NCI-H510A treated with DMSO at 0.1 percent for 48 hours (cell line): ENCODE data around the gene GALNT18.

Source experiments
- DNase-seq: peaks from one replicate; lab custom pipeline; 2025; lab: John Stamatoyannopoulos, UW

GALNT18 gene

DNA sequence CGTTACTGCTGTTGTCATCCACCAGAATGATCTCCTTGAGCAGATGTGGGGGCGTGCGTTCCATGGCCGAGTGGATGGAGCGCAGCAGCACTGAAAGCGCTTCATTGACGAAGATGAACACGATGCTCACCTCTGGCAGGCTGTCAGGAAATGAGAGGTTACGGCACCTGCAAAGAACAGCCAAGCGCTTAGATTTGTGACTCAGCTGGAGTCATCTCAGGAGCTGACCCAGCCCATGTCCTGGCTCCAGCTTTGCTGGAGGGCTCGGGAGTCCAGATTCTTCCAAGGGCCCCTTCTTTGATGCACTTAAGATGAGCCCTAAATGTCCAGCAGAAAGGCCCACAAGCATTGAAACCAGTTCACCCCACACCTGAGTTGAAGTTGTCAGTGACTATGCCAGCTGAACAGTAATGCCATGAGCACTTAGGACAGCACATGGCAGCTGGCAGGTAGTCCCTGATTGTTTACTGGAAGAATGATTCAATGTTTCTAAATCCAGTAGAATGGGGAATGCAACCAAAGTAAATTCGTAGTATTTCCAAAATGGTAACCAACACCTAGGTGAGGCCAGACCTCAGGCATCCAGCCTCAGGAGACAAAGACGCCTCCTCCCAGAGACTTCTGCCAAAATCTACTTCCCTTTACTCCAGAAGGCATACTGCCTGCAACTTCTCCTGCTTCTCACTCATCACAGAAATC is 189.0 kb downstream of the GALNT18 start:
- no peak for DNase-seq

DNA sequence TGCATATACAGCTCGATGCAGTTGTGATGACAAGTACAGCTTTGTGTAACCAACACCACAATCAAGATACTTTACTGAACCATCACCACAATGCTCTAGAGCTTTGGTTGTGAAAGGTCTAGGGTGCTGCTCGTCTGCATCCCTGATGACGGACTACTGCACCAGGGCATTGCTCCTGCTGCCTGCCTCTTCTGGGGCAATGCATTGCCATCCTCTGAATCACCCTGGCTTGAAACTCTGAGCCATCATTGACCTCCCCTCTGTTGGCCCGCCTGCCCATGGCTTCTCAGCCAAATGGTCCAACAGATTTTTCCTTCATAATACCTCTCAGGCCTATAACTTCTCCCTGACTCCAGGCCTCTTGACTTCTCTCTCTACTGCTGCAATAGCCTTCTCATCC is 191.4 kb downstream of the GALNT18 start:
- DNase-seq = no peak

DNA sequence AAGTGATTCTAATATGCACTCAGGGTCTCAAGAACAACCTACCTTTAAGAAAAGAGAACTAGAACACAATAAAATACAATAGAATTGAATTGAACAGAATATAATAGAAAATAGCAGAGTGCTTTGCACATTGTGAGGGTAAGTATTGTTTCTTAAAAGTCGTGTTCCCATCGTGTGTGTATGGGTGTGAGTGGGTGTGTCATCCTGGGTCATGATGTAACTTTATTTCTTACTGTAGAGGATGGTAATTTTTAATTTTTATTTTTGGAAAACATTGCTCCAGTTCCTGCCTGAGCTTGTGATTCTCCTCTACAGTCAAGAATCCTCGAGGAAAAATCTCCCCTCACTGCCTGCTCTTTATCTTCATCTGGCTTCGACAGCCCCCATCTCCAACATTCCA is 193.1 kb downstream of the GALNT18 start:
- DNase-seq = no peak

DNA sequence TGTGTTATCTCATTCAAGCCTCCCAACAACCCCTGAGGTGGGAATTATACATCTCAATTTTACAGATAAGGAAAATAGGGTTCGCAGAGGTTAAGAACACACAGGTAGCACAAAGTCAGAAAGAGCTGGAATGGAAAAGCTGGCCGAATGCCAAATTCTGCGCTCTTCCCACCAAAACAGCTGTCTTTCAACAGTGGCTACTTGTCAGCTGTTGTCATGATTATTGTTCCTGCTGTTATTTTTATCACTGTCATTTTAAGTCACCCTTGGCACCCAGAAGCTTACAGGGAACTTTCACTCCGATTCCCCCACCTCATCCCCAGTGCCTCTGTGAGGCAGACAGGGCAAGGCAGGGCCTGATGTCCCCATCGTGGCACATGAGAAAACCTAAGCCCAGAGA is 194.3 kb downstream of the GALNT18 start:
- DNase-seq = peak; percentile 10

DNA sequence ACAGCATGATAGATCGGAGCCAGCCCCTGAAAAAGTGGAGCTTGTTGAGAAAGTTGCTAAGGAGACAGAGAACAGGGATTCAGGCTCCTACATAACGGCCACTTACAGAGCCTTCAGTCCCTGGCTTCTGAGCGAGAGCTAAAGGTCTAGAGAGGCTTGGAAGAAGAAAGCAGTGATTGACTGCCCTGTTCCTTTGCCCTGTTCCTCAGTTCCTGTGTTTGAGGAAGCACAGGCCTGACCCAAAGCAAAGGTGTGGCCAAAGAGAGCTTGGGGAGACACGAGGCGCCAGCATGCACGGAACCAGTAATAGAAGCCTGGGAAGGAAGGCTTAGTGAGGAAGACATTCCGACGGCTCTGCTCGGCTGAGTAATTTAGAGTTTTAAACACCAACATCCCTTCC is 194.7 kb downstream of the GALNT18 start:
- no peak for DNase-seq

DNA sequence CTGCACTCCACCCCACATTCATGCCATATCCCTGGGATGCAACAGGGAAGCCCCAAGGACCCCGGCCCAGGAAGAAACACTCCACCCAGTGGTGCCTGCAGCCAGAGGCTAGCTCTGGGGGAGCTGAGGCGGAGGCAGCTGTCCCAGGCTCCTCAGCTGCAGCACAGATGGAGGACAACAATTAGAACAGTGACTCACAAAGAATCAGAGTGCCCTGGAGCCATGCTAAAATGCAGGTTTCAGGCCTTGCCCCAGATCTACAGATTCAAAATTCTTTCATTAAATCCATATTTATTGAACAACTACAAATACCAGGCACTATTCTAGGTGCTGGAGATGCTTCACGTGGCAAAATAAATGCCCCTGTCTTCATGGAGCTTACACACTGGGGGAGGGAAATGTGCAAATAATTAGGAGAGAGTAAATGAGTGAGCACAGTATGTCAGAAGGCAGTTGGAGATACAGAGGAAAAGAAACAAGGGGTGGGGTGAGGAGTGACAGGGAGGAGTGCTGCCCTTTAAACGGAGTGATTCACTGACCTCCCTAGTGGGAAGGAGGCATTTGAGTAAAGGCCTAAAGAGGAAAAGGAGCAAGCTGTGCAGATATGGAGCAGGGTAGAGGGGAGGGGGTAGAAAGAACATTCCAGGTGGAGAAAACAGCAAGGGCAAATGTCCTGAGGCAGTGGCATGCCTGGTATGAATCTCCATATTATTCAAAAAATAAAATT is 195.4 kb downstream of the GALNT18 start:
- no peak for DNase-seq

DNA sequence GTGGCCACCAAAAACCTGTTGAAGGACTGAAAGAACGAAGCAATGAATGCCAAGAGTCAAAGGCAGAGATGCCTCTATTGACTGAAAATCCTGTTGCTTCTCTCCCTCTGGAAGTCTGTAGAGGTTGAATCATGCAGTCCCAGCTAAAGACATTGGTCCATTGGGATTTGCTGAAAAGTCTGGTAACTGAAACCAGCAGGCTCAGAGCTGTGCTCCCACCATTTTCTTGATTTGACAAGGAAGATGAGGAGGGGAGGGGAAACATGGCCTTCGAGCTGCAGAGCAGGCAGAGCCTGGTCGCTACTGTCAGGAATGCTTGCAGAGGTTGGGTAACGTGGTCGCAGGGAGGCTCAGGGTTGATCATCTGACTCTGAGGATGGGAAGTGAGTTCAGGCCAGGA is 196.0 kb downstream of the GALNT18 start:
- DNase-seq = no peak

DNA sequence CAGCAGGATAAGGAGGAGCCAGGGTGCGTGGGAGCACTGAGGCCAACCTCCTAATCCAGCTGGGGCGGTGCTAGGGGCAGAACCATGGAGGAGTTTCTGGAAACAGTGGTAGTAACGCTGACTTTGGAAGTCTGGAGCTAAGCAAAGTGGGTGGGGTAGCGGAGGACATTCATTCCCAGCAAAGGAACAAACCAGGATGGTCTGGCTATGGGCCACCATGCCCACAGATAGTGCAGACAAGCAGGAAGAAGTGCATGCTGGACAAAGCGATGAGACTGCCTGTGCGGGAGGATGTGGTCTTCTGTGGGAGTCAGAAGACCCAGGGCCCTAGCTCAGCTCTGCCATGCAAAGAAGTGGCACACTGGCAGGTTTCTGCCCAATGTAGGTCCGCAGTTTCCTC is 197.1 kb downstream of the GALNT18 start:
- no peak for DNase-seq

DNA sequence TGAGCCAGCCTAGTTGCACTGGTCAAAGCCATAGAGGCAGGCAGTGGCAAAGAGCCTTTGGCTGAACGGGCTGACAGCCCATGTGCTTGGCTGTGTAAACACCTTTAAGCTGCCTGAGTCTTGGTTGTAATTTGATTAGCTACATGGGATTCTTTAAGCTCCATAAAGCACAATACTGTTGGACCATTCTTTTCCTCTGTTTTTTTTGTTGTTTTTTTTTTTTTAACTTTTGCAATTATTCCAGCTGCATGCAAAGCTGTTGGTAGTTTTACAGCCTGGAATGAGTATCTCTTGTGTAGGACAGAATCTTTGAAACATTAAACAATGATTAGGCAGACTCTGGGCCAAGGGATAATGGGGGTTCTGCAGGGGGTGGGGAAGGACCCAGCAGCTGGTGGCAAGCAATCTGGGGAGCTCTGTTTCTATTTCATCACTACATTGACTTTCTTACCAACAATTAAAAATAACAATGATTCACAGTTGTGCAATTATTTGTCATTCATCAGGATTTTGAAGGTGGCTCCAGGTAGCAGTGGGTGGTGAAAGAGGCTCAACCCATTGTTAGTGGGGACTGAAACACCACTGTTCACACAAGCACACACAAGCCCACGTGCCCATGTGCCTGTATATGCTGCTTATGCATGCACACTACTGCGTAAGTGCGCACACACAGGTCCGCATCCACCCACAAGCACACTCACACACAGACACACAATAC is 199.2 kb downstream of the GALNT18 start:
- no peak for DNase-seq

DNA sequence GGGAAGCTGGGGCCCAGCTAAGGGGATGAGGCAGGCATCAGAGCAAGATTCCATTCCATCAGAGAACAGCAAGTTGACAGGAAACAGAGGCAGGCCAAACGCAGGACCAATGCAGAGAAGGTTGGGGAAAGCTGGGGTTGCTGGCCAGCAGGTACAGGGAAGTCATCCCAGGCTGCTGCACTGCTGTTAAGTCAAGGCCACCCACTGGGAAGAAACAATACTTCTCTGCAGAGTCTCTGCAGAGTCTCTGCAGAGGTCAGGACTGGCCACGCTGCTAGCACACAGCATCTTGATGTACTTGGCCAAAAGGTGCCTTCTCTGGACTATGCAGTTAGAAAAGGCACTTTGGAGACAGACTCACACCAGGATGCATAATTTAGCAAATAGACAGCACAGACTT is 200.3 kb downstream of the GALNT18 start:
- no peak for DNase-seq

DNA sequence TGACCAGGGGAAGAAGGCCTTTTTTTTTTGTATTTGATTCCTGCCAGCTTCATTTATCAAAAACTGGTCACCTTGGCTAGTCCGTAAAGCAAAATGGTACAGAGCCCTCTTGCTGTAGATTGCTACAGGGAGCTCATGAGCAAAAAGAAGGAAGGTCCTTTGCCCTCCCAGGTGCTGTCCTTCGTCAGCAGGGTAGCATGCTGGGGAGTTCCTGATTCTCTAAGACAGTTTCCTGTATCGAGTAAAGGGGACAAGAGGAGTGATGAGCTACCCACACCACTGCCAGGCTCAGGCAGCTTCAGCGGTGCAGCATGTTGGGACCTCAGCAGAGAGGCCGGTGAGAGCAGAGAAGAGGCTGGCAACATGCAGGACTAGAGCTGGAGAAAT is 200.9 kb downstream of the GALNT18 start:
- DNase-seq = no peak

DNA sequence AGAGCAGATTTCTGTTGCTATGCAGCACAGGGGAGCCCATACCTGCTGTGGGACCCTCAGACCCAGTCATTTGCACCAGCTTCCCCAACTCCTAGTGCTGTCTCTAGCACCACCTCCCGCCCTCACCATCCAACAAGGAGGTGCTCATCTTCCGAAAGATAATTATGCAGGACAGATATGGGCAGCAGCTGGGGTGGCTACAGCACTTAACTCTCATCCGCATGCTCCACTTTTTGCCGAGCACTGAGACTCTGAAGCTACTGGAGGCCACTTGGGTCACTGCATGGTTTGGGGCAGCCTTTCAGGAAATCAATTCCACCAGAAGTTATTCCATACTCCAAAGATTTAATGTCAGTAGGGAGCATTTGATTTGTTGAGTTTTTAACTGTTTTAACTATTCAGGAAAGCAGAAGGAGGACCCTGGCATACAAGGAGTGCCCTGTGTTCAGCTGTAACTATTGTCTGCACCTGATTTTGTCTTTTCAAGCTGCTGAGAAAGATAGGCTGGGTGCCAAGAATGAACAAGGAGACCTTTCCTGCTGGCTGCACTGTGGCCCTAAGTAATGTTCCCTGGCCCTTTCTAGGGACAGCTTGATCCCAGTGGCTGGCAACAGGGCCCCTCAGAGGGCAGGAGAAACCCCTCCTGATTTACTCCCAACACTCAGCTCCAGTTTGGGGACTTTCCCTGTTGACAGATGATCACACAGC is 201.5 kb downstream of the GALNT18 start:
- DNase-seq = no peak

DNA sequence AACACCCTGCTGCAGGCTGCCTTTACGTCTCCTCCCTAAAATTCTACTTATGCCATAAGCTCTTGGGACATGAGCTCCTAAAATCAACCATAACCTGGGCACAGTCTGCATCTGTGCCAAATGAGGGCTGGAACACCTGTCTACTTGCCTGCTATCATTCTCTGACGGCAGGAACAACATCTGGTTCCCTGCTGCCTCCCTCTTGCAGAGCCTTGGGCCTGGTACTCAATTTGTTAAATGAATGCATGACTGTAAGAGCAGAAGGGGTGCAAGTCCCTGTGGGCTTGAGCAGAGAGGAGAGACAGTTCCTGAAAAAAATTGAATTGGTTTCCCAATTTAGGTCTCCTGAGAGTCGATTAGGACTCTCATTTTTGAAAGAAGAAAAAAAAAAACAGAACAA is 202.1 kb downstream of the GALNT18 start:
- no peak for DNase-seq

DNA sequence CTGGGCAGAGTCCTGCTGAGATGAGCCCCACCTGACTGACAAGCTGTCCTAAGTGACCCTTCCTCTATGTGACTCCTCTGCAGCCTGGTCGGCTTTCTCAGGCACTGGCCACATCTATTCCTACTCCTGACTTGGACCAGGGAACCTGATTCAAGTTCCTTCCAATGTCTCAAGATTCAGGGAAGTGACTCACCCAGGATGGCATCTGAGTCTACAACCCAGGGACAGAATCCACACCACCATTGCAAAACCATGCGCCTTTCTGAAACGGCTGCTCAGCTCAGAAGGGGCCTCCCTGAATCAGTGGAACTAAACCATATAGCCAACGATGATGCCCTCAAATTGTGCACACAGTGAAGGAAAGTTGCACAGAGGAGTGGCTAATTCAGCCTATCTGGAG is 204.9 kb downstream of the GALNT18 start:
- DNase-seq = no peak

DNA sequence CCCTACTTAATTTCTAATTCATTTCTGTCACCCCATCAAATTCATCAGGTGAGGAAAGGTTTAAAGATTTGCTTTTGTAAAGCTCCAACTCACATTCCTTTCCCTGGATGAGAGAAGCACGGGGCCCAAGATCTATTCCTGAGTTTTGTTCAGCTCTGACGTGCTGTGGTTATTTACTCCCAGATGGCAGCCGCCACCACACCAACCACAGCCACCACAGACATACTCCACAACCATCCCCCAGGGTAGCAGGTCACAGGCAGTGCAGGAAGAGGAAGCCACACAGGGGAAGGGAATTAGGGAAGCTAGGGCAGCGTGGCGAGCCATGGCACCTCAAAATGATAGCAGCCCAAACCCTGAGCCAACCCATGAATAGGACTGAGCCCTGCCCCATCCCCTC is 205.3 kb downstream of the GALNT18 start:
- DNase-seq = no peak

DNA sequence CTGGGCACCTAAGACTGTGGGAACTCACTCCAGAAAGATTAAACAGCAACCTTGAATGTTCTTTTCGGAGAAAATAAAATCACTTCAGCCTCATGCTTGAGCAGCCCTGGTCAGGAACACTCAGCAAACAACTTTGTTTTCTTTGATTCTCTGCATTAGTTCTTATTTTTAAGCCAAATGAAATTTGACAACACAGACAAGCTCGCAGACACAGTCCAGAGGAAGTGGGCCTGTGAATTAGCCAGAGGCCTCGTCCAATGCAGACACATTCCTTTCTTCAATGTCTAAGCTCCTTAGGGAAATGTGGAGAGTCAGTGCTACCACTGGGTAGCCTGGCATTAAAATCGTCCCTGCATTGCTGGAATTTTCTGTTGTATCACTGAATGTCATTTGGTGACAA is 205.9 kb downstream of the GALNT18 start:
- no peak for DNase-seq

DNA sequence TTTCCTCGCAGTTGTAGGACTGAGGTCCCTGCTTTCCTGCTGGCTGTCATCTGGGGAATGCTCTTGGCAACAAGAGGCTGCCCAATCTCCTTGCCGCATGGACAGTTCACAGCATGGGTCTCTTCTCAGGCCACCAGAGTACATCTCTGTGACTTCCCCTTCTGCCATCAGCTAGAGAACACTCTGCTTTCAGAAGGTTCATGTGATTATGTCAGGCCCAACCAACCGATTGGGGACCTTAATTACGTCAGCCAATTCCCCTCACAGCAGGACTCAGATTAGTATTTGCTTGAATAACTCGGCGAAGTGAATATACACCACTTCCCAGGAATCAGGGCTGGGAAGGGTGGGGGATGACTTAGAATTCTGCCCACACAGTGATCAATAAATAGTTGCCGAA is 206.8 kb downstream of the GALNT18 start:
- no peak for DNase-seq

DNA sequence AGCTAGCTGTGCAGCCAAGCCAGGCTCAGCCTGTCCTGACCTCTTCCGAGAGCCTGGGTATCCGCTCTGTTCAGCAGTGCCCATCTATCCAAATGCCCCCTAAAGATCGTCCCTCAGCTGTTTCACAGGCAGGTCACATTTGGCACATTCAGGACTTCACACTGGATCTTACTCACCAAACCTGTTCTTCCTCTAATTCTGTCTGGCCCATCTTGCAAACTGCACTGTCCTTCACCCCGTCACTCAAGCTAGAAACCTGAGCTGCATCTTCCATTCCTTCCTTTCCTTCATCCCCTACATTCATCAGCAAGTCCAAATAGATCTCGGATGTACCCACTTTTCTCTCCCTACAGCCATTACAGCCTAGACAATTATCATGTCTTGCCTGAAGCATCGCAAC is 208.0 kb downstream of the GALNT18 start:
- peak; percentile 13 for DNase-seq

DNA sequence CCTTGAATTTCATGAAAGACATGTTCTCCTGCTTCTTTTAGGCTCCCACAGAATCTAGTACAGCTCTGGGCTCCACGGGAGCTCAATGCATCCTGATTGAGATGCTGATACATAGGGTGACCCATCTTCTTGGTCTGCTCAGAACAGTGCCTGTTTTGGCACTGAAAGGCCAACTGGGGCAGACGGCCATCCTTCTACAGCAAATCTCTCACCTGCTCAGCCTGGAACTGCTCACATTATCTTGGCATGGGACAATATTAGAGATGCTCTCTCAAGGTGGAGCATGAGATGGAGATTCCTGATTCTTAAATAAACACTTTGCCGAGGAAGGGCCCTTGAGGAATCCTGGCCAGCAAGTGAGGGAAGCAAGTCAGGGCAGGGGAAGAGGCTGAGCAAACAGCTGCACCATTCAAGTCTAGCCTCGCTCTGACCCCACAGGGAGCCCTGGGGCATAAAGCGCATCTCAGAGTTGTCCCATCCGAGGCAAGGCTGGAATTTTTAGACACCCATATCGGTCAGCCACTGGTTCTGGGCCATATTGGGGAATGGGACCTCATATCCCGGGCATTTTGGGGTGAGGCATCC is 210.3 kb downstream of the GALNT18 start:
- DNase-seq = no peak

DNA sequence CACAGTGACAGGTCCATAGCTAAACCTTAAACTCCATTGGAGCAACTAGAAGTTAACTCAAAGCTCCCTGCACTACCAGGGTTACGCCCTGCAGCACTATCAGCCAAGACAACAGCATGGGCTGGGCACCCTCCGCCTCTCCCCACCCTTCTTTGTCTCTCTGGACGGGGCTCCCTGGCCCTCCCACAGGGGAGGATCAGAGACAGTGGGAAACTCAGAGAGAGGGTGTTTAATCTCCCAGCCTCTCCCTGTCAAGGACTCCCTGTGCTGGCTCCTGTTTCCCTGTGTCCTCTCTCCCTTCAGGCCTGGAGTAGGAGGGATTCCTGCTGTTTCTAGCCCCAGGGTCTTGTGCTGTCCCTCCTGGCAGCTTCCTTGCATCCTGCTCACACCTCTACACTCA is 211.9 kb downstream of the GALNT18 start:
- no peak for DNase-seq

DNA sequence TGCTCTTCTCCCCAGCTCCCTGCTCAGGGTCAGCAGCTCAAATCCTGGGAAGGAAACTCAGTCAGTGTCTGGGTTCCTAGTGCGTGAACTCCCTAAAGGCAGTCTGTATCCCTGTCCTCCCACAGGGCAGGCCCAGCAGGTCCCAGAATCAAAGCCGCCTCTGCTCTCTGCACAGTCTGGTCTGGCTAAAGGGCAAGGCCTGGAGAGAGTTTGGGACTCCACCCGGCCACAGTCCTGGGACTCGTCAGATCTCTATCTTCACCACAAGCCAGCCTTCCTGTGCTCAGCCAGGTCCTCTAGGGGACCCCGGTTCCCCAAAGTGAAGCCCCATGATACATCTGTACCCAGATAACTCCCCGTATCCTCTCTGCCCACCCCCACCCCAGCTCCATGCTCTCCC is 212.6 kb downstream of the GALNT18 start:
- no peak for DNase-seq
